ENCODE measurements around the gene PRPF8.

The PRPF8 gene

GRCh38 chr17:1684378-1685189, at the start of gene PRPF8:
PRPF8 (minus strand) TSS chr17:1684867; CDS start chr17:1684571, 296 bp downstream.
- Histone ChIP-seq H3K4me2 (ENCODE audit: low read length) (peak within 1 kb of the TSS; percentile 90), H3K36me3 (ENCODE audit: insufficient read depth, low read length) (peaks cover 37% of the 10 kb centered on the region), H3K4me1 (ENCODE audit: insufficient read depth, low read length, severe bottlenecking) (peaks cover 15% of the 10 kb centered on the region), H3K9me2 (ENCODE audit: low read depth, low read length) (no peaks in the 10 kb centered on the region), H3K27me3 (ENCODE audit: insufficient read depth, low read length) (no peaks in the 10 kb centered on the region), H3K4me3 (ENCODE audit: low read depth, low read length, poor library complexity, severe bottlenecking) (peak within 1 kb of the TSS; percentile 80), H3K27ac (ENCODE audit: low read depth, low read length, poor library complexity, severe bottlenecking) (peak within 1 kb of the TSS; percentile 39), H3K79me2 (ENCODE audit: insufficient read depth, low read length) (peaks cover 14% of the 10 kb centered on the region), H3F3A (ENCODE audit: insufficient read depth, low read length) (no peaks in the 10 kb centered on the region), H3K9me3 (ENCODE audit: low read length) (no peaks in the 10 kb centered on the region; the same call in 1 of the 2 replicates), H3K9ac (ENCODE audit: low read length) (peak within 1 kb of the TSS; percentile 81), H4K20me1 (ENCODE audit: insufficient read depth, low read length) (no peaks in the 10 kb centered on the region), H2AFZ (ENCODE audit: low read length) (peak within 1 kb of the TSS; percentile 92)
- TF ChIP-seq EZH2 (IDR thresholded peaks at IDR 0.05; ENCODE audit: borderline replicate concordance, low read length) = no peak

- peak overlapping the region; percentile 18 for H3K4me3 ChIP-seq (ENCODE audit: low read depth, low read length, poor library complexity, severe bottlenecking)
- peak overlapping the region; percentile 83 for H3K27ac ChIP-seq (ENCODE audit: low read depth, low read length, poor library complexity, severe bottlenecking)
- peak overlapping the region; percentile 24; the same call in 1 of the 2 replicates for H3K9ac ChIP-seq (ENCODE audit: low read length)
- H3K4me1 ChIP-seq (ENCODE audit: insufficient read depth, low read length, severe bottlenecking) = peaks cover 66% of the 10 kb centered on the region
- H3K79me2 ChIP-seq (ENCODE audit: insufficient read depth, low read length) = no peaks in the 10 kb centered on the region
- no peaks in the 10 kb centered on the region for H3F3A ChIP-seq (ENCODE audit: insufficient read depth, low read length)
- H3K4me2 ChIP-seq (ENCODE audit: low read length) = peak overlapping the region; percentile 37; the same call in 1 of the 2 replicates
- H4K20me1 ChIP-seq (ENCODE audit: insufficient read depth, low read length) = no peaks in the 10 kb centered on the region
- peaks cover 20% of the 10 kb centered on the region; the same call in 1 of the 2 replicates for H3K36me3 ChIP-seq (ENCODE audit: insufficient read depth, low read length)
- H3K27me3 ChIP-seq (ENCODE audit: insufficient read depth, low read length) = no peaks in the 10 kb centered on the region
- TF ChIP-seq, protein P1, sequence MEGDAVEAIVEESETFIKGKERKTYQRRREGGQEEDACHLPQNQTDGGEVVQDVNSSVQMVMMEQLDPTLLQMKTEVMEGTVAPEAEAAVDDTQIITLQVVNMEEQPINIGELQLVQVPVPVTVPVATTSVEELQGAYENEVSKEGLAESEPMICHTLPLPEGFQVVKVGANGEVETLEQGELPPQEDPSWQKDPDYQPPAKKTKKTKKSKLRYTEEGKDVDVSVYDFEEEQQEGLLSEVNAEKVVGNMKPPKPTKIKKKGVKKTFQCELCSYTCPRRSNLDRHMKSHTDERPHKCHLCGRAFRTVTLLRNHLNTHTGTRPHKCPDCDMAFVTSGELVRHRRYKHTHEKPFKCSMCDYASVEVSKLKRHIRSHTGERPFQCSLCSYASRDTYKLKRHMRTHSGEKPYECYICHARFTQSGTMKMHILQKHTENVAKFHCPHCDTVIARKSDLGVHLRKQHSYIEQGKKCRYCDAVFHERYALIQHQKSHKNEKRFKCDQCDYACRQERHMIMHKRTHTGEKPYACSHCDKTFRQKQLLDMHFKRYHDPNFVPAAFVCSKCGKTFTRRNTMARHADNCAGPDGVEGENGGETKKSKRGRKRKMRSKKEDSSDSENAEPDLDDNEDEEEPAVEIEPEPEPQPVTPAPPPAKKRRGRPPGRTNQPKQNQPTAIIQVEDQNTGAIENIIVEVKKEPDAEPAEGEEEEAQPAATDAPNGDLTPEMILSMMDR (IDR thresholded peaks at IDR 0.05; ENCODE audit: low read length) = no peak
- TF ChIP-seq EZH2 (IDR thresholded peaks at IDR 0.05; ENCODE audit: borderline replicate concordance, low read length) = no peak
- no peak overlapping the region for H2AFZ ChIP-seq (ENCODE audit: low read length)
- no peaks in the 10 kb centered on the region for H3K9me3 ChIP-seq (ENCODE audit: low read length)
- no peaks in the 10 kb centered on the region for H3K9me2 ChIP-seq (ENCODE audit: low read depth, low read length)
Measured at GRCh38 chr17:1733759-1734158, 49.1 kb upstream of the PRPF8 start.

GRCh38 chr17:1732833-1733321, 48.2 kb upstream of the PRPF8 start:
- Histone ChIP-seq H3K27ac (ENCODE audit: low read depth, low read length, poor library complexity, severe bottlenecking) (peak overlapping the region; percentile 83), H3K9me2 (ENCODE audit: low read depth, low read length) (no peaks in the 10 kb centered on the region), H3K4me3 (ENCODE audit: low read depth, low read length, poor library complexity, severe bottlenecking) (peak overlapping the region; percentile 18), H3K79me2 (ENCODE audit: insufficient read depth, low read length) (no peaks in the 10 kb centered on the region), H3K9me3 (ENCODE audit: low read length) (no peaks in the 10 kb centered on the region), H3K27me3 (ENCODE audit: insufficient read depth, low read length) (no peaks in the 10 kb centered on the region), H4K20me1 (ENCODE audit: insufficient read depth, low read length) (no peaks in the 10 kb centered on the region), H2AFZ (ENCODE audit: low read length) (no peak overlapping the region), H3K4me2 (ENCODE audit: low read length) (peak overlapping the region; percentile 37; the same call in 1 of the 2 replicates), H3K36me3 (ENCODE audit: insufficient read depth, low read length) (peaks cover 19% of the 10 kb centered on the region; the same call in 1 of the 2 replicates), H3F3A (ENCODE audit: insufficient read depth, low read length) (no peaks in the 10 kb centered on the region), H3K9ac (ENCODE audit: low read length) (peak overlapping the region; percentile 38; the same call in 1 of the 2 replicates), H3K4me1 (ENCODE audit: insufficient read depth, low read length, severe bottlenecking) (peaks cover 75% of the 10 kb centered on the region)
- TF ChIP-seq, protein P1 (IDR thresholded peaks at IDR 0.05; ENCODE audit: low read length) = no peak
- no peak for TF ChIP-seq EZH2 (IDR thresholded peaks at IDR 0.05; ENCODE audit: borderline replicate concordance, low read length)
